ENCODE measurements around the gene FAXC. TPM values are rescaled to one million over a fixed set of nuclear protein-coding genes. Genes with fewer than 3 reads are reported as not detected.

The FAXC gene
- total RNA-seq, 4 donors from 2014 or later, result 1.6 to 6.8 (median 4.9) TPM

- Histone ChIP-seq H3K27ac (no peak overlapping the region), H3K27me3 (no peaks in the 10 kb centered on the region), H3K4me1 (no peaks in the 10 kb centered on the region), H3K36me3 (no peaks in the 10 kb centered on the region), H3K9me3 (no peaks in the 10 kb centered on the region), H3K4me3 (no peak overlapping the region)
- WGBS, result 75% methylated on average over 2 of the region's 2 CpGs
- TF ChIP-seq POLR2A (IDR thresholded peaks at IDR 0.05) (no peak), POLR2AphosphoS5 (IDR thresholded peaks at IDR 0.05) (no peak), CTCF (IDR thresholded peaks at IDR 0.05) (no peak), EP300 (IDR thresholded peaks at IDR 0.05) (no peak)
- no peak for DNase-seq (ENCODE audit: low spot score in 2 of 2)
Observed at GRCh38 chr6:99287523-99287922, 62.0 kb downstream of the FAXC start.

GRCh38 chr6:99285881-99286280, 63.6 kb downstream of the FAXC start:
- Histone ChIP-seq H3K4me1 (no peaks in the 10 kb centered on the region), H3K4me3 (no peak overlapping the region), H3K9me3 (no peaks in the 10 kb centered on the region), H3K27me3 (no peaks in the 10 kb centered on the region), H3K27ac (no peak overlapping the region), H3K36me3 (no peaks in the 10 kb centered on the region)
- WGBS, result 56% methylated on average over 4 of the region's 4 CpGs
- no peak for DNase-seq (ENCODE audit: low spot score in 2 of 2)
- no peak for TF ChIP-seq CTCF (IDR thresholded peaks at IDR 0.05)
- no peak for TF ChIP-seq EP300 (IDR thresholded peaks at IDR 0.05)
- no peak for TF ChIP-seq POLR2AphosphoS5 (IDR thresholded peaks at IDR 0.05)
- TF ChIP-seq POLR2A (IDR thresholded peaks at IDR 0.05), result no peak

GRCh38 chr6:99282479-99283062, 66.9 kb downstream of the FAXC start:
- Histone ChIP-seq H3K9me3 (no peaks in the 10 kb centered on the region), H3K36me3 (no peaks in the 10 kb centered on the region), H3K4me1 (no peaks in the 10 kb centered on the region), H3K27me3 (no peaks in the 10 kb centered on the region), H3K27ac (no peak overlapping the region), H3K4me3 (no peak overlapping the region)
- DNase-seq (ENCODE audit: low spot score in 2 of 2), result no peak
- 65% methylated on average over 4 of the region's 4 CpGs for WGBS
- TF ChIP-seq POLR2A (IDR thresholded peaks at IDR 0.05) (no peak), POLR2AphosphoS5 (IDR thresholded peaks at IDR 0.05) (no peak), EP300 (IDR thresholded peaks at IDR 0.05) (no peak)

- H3K27me3 ChIP-seq, result no peaks in the 10 kb centered on the region
- H3K27ac ChIP-seq, result no peak overlapping the region
- H3K9me3 ChIP-seq, result no peaks in the 10 kb centered on the region
- H3K4me3 ChIP-seq, result no peak overlapping the region
- 46% methylated on average over 2 of the region's 2 CpGs for WGBS
- no peak for TF ChIP-seq POLR2A (IDR thresholded peaks at IDR 0.05)
- TF ChIP-seq EP300 (IDR thresholded peaks at IDR 0.05), result no peak
- no peak for TF ChIP-seq POLR2AphosphoS5 (IDR thresholded peaks at IDR 0.05)
- no peak for TF ChIP-seq CTCF (IDR thresholded peaks at IDR 0.05)
- H3K36me3 ChIP-seq, result no peaks in the 10 kb centered on the region
- no peak for DNase-seq (ENCODE audit: low spot score in 2 of 2)
- H3K4me1 ChIP-seq, result no peaks in the 10 kb centered on the region
Observed at GRCh38 chr6:99276747-99277146, 72.7 kb downstream of the FAXC start.

GRCh38 chr6:99270826-99271225, 78.6 kb downstream of the FAXC start:
- 67% methylated on average over 7 of the region's 7 CpGs for WGBS
- DNase-seq (ENCODE audit: low spot score in 2 of 2), result no peak

More at GRCh38 chr6:99270826-99271225, 78.6 kb downstream of the FAXC start:
- Histone ChIP-seq H3K36me3 (no peaks in the 10 kb centered on the region), H3K4me3 (no peak overlapping the region), H3K27ac (no peak overlapping the region), H3K4me1 (no peaks in the 10 kb centered on the region), H3K27me3 (no peaks in the 10 kb centered on the region), H3K9me3 (no peaks in the 10 kb centered on the region)
- no peak for TF ChIP-seq POLR2AphosphoS5 (IDR thresholded peaks at IDR 0.05)
- no peak for TF ChIP-seq POLR2A (IDR thresholded peaks at IDR 0.05)
- TF ChIP-seq CTCF (IDR thresholded peaks at IDR 0.05), result no peak
- TF ChIP-seq EP300 (IDR thresholded peaks at IDR 0.05), result no peak

Data from suprapubic skin (tissue), 4 donors.